GM23248 (cell line): ENCODE measurements around the gene ABHD10.

ENCODE experiments used
- EZH2 ChIP-seq: fragments of 200-600 bp; sonication (generic); IDR thresholded peaks from 2 replicates; pipeline ENCODE4 v1.6.1; 2018; ENCODE audit warnings: antibody characterized with exemption, mild to moderate bottlenecking; ENCODE audit not compliant: insufficient read depth, poor library complexity, severe bottlenecking
- EZH2phosphoT487 ChIP-seq: fragments of 200-600 bp; sonication (generic); IDR thresholded peaks from 2 replicates; pipeline ENCODE4 v1.6.1; 2018; ENCODE audit warnings: antibody characterized with exemption, moderate library complexity, mild to moderate bottlenecking, low read depth; ENCODE audit not compliant: insufficient read depth

DNA sequence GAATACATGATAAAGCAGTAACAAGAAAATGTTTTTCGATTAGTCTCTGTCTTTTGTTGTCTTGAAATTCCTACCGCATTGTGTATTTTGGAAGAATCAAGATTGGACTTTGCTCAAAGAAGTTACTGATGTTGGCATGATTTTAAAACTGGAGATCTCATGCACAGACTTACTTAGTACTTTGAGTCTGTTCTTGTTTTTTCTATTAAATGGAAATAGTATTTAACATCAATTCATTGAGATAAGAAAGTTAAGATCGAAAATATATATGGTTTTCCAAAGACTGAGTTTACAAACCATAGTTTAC is 2.6 kb downstream of the ABHD10 start:
- no peak for TF ChIP-seq EZH2
- no peak for TF ChIP-seq EZH2phosphoT487
